HCT116 (cell line): ENCODE measurements around the gene TAOK3. TPM values are rescaled to one million over a fixed set of nuclear protein-coding genes. Genes with fewer than 3 reads are reported as not detected.

ENCODE experiments used
- ATAC-seq: fragments of 200-7000 bp; cut with Tn5 transposase; 2 replicates; pipeline ENCODE4 v1.9.1; 2020; ENCODE audit warnings: mild to moderate bottlenecking, moderate library complexity
- BruUV-seq: library from RNA; stranded (reverse); fragments of 400-500 nt; replicated peaks from 2 replicates; lab custom pipeline; 2021; lab: Mats Ljungman, UMichigan
- CTCF ChIA-PET: fragments of 300-600 bp; sonication (Branson Sonifier 250); formaldehyde crosslinking; loops from one replicate; lab custom pipeline; 2021; ENCODE audit warnings: antibody characterized with exemption; lab: Charles Lee
- POLR2A ChIA-PET: fragments of 300-600, 350-600 bp; sonication (Branson Sonifier 250); formaldehyde crosslinking; loops from one replicate; lab custom pipeline; 2021; ENCODE audit warnings: antibody characterized with exemption; lab: Charles Lee
- RAD21 ChIA-PET, 2 experiments: fragments of 300-600 bp; sonication (Branson Sonifier 250); formaldehyde crosslinking; loops; one replicate each; lab custom pipeline; 2023; ENCODE audit warnings: low total read pairs in 2 of 2; ENCODE audit not compliant: uncharacterized antibody in 2 of 2, unreplicated experiment in 2 of 2, low non-redundant PET in 1 of 2; lab: Charles Lee
- DNase-seq: peaks from one replicate; pipeline ENCODE4 v3.0.0-alpha.2; 2010; ENCODE audit warnings: low read depth, low spot score
- H2AFZ ChIP-seq: fragments of 200-600 bp; shearing (Covaris generic), sonication (generic); 2 replicates; pipeline ENCODE4 v1.6.1; 2017; ENCODE audit warnings: low read depth, mixed run types, mixed read lengths, antibody characterized with exemption, low read length; ENCODE audit not compliant: poor library complexity, severe bottlenecking
- H3K27ac ChIP-seq: 2 replicates; pipeline ENCODE4 v1.5.1; 2012; ENCODE audit warnings: low read depth, low read length
- H3K27me3 ChIP-seq: fragments of 200-600 bp; sonication (generic); 2 replicates; pipeline ENCODE4 v1.6.1; 2016; ENCODE audit warnings: mixed run types, low read length, mixed read lengths; ENCODE audit not compliant: insufficient read depth
- H3K36me3 ChIP-seq, 2 experiments: fragments of 200-500 bp in 1 of 2; fragments of 200-600 bp in 1 of 2; sonication (Bioruptor generic) in 1 of 2; sonication (generic) in 1 of 2; 2 replicates each; pipeline versions ENCODE4 v1.5.1 to v1.6.1; 2014 to 2016; ENCODE audit warnings: low read length in 2 of 2, inconsistent platforms in 1 of 2, mixed read lengths in 1 of 2, mixed run types in 1 of 2; ENCODE audit not compliant: insufficient read depth in 2 of 2, control insufficient read depth in 1 of 2
- H3K4me1 ChIP-seq, 2 experiments: fragments of 200-600 bp in 1 of 2; sonication (generic) in 1 of 2; 2 replicates each; pipeline versions ENCODE4 v1.5.1 to v1.6.1; 2012 to 2017; ENCODE audit warnings: low read length in 2 of 2, inconsistent platforms in 1 of 2, mild to moderate bottlenecking in 1 of 2, mixed read lengths in 1 of 2, mixed run types in 1 of 2, moderate library complexity in 1 of 2; ENCODE audit not compliant: insufficient read depth in 2 of 2, control insufficient read depth in 1 of 2
- H3K4me2 ChIP-seq: fragments of 200-600 bp; sonication (generic); 2 replicates; pipeline ENCODE4 v1.6.1; 2017; ENCODE audit warnings: mixed run types, low read length, mixed read lengths
- H3K4me3 ChIP-seq, 2 experiments: fragments of 200-600 bp in 1 of 2; sonication (generic) in 1 of 2; replicated peaks in 1 of 2; 2 replicates each; pipeline ENCODE4 v1.5.1; 2011 to 2016; ENCODE audit warnings: low read length in 2 of 2, control low read depth in 1 of 2, low read depth in 1 of 2, mild to moderate bottlenecking in 1 of 2, mixed read lengths in 1 of 2, mixed run types in 1 of 2
- H3K79me2 ChIP-seq: fragments of 200-600 bp; sonication (generic); 2 replicates; pipeline ENCODE4 v1.6.1; 2017; ENCODE audit warnings: mild to moderate bottlenecking, mixed run types, low read length, moderate library complexity, mixed read lengths; ENCODE audit not compliant: insufficient read depth
- H3K9ac ChIP-seq: fragments of 200-600 bp; sonication (generic); 2 replicates; pipeline ENCODE4 v1.6.1; 2016; ENCODE audit warnings: low read length, mixed read lengths
- H3K9me2 ChIP-seq: fragments of 200-600 bp; sonication (generic), shearing (Covaris generic); 2 replicates; pipeline ENCODE4 v1.6.1; 2017; ENCODE audit warnings: mixed run types, mild to moderate bottlenecking, moderate library complexity; ENCODE audit not compliant: insufficient read depth
- H3K9me3 ChIP-seq, 2 experiments: fragments of 200-500 bp in 1 of 2; fragments of 200-600 bp in 1 of 2; sonication (Bioruptor generic) in 1 of 2; sonication (generic) in 1 of 2; 2 replicates each; pipeline ENCODE4 v1.6.1; 2014 to 2017; ENCODE audit warnings: low read length in 2 of 2, mixed read lengths in 2 of 2, inconsistent platforms in 1 of 2, low read depth in 1 of 2, mild to moderate bottlenecking in 1 of 2, mixed run types in 1 of 2, moderate library complexity in 1 of 2; ENCODE audit not compliant: control insufficient read depth in 1 of 2, insufficient read depth in 1 of 2
- H4K20me1 ChIP-seq: fragments of 200-600 bp; sonication (generic), shearing (Covaris generic); 2 replicates; pipeline ENCODE4 v1.6.1; 2017; ENCODE audit warnings: mixed run types, mild to moderate bottlenecking, moderate library complexity; ENCODE audit not compliant: insufficient read depth
- CBX3 ChIP-seq: IDR thresholded peaks from 2 replicates; pipeline ENCODE4 v1.6.1; 2012; ENCODE audit warnings: low read depth
- CEBPB ChIP-seq: IDR thresholded peaks from 2 replicates; pipeline ENCODE4 v1.6.1; 2012; ENCODE audit warnings: low read depth
- EGR1 ChIP-seq: IDR thresholded peaks from 2 replicates; pipeline ENCODE4 v1.6.1; 2012; ENCODE audit warnings: low read depth
- EZH2 ChIP-seq: fragments of 200-600 bp; sonication (generic); IDR thresholded peaks from 2 replicates; pipeline ENCODE4 v1.6.1; 2017; ENCODE audit warnings: antibody characterized with exemption, mixed run types
- EZH2phosphoT487 ChIP-seq: fragments of 200-600 bp; IDR thresholded peaks from 2 replicates; pipeline ENCODE4 v1.6.1; 2018; ENCODE audit warnings: antibody characterized with exemption, borderline replicate concordance
- FOSL1 ChIP-seq: IDR thresholded peaks from 2 replicates; pipeline ENCODE4 v1.6.1; 2012; ENCODE audit warnings: low read depth
- JUND ChIP-seq: IDR thresholded peaks from 2 replicates; pipeline ENCODE4 v1.6.1; 2012
- POLR2A ChIP-seq: IDR thresholded peaks from 2 replicates; pipeline ENCODE4 v1.7.0; 2011; ENCODE audit warnings: borderline replicate concordance; ENCODE audit not compliant: insufficient read depth, insufficient read length; ENCODE audit errors: extremely low read depth
- POLR2AphosphoS5 ChIP-seq: IDR thresholded peaks from 2 replicates; pipeline ENCODE4 v1.6.1; 2011; ENCODE audit warnings: mild to moderate bottlenecking, low read depth, low read length, moderate library complexity
- RAD21 ChIP-seq: IDR thresholded peaks from 2 replicates; pipeline ENCODE4 v1.6.1; 2012; ENCODE audit warnings: low read depth, mild to moderate bottlenecking
- SIN3A ChIP-seq: IDR thresholded peaks from 2 replicates; pipeline ENCODE4 v1.6.1; 2012; ENCODE audit warnings: low read depth
- SP1 ChIP-seq: IDR thresholded peaks from 2 replicates; pipeline ENCODE4 v1.6.1; 2012; ENCODE audit warnings: low read depth
- SRF ChIP-seq: IDR thresholded peaks from 2 replicates; pipeline ENCODE4 v1.6.1; 2012; ENCODE audit warnings: low read depth
- ZFX ChIP-seq: fragments of 450-650 bp; IDR thresholded peaks from 2 replicates; pipeline ENCODE4 v1.6.1; 2017
- intact Hi-C: fragments of 100-400 bp; cut with micrococcal nuclease; formaldehyde crosslinking; loops from 2 replicates; pipeline ENCODE4 v1.10.0; 2022
- total RNA-seq: library from RNA; stranded (reverse); gene quantifications from one replicate; pipeline ENCODE4 v1.2.1, GENCODE V29; 2021; ENCODE audit not compliant: unreplicated experiment
- TF ChIP-seq, protein P1 (sequence below): IDR thresholded peaks from 2 replicates; pipeline ENCODE4 v1.6.1; 2012
- TF ChIP-seq, protein P2 (sequence below): IDR thresholded peaks from 2 replicates; pipeline ENCODE4 v1.6.1; 2011; ENCODE audit warnings: mild to moderate bottlenecking, low read length, moderate library complexity; ENCODE audit not compliant: insufficient replicate concordance; ENCODE audit errors: extremely low read depth

Gene TAOK3
- total RNA-seq, 1 experiment from 2014 or later, result 10.5 TPM

DNA sequence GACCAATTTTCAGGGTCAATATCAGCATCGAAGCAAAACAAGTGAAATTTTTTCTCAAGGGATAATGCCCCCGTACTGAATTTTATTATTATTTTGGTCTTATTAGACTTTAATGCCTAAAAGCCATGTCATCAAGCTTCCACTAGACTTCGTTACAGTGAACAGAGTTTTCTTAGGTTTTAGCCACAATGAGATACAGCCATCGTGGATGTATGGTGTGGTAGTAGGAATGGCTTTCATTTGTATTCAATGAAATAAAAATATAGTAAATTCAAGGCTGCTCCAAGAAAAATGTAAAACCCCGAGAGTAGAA lies 11.7 kb downstream of the TAOK3 start:
- BruUV-seq, result no TSS peak
- CTCF ChIA-PET, result no interaction called here
- peaks cover 22 to 30% of the 10 kb centered on the region in 2 experiments for H3K4me1 ChIP-seq
- H3K27me3 ChIP-seq, result no peaks in the 10 kb centered on the region
- no peak for TF ChIP-seq POLR2A
- no peak for TF ChIP-seq SP1
- no peak; the same call in 1 of the 2 replicates for TF ChIP-seq FOSL1
- TF ChIP-seq ZFX, result no peak
- TF ChIP-seq EZH2phosphoT487, result no peak
- TF ChIP-seq EZH2, result no peak
- TF ChIP-seq JUND, result no peak
- TF ChIP-seq RAD21, result no peak
- TF ChIP-seq, protein P1, sequence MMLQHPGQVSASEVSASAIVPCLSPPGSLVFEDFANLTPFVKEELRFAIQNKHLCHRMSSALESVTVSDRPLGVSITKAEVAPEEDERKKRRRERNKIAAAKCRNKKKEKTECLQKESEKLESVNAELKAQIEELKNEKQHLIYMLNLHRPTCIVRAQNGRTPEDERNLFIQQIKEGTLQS, result no peak
- TF ChIP-seq, protein P2, sequence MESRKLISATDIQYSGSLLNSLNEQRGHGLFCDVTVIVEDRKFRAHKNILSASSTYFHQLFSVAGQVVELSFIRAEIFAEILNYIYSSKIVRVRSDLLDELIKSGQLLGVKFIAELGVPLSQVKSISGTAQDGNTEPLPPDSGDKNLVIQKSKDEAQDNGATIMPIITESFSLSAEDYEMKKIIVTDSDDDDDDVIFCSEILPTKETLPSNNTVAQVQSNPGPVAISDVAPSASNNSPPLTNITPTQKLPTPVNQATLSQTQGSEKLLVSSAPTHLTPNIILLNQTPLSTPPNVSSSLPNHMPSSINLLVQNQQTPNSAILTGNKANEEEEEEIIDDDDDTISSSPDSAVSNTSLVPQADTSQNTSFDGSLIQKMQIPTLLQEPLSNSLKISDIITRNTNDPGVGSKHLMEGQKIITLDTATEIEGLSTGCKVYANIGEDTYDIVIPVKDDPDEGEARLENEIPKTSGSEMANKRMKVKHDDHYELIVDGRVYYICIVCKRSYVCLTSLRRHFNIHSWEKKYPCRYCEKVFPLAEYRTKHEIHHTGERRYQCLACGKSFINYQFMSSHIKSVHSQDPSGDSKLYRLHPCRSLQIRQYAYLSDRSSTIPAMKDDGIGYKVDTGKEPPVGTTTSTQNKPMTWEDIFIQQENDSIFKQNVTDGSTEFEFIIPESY, result no peak
- TF ChIP-seq CEBPB, result no peak
- no peak for TF ChIP-seq EGR1
- no peak for TF ChIP-seq CBX3
- TF ChIP-seq SIN3A, result no peak
- no peak for TF ChIP-seq POLR2AphosphoS5
- TF ChIP-seq SRF, result no peak
- H3K36me3 ChIP-seq, result no peaks in the 10 kb centered on the region
- H3K79me2 ChIP-seq, result no peaks in the 10 kb centered on the region
- H3K27ac ChIP-seq, result peak overlapping the region; percentile 27; the same call in 1 of the 2 replicates
- H3K9me2 ChIP-seq, result no peaks in the 10 kb centered on the region
- no peak for ATAC-seq
- H3K9me3 ChIP-seq, result no peaks in the 10 kb centered on the region
- POLR2A ChIA-PET, result no interaction called here
- H2AFZ ChIP-seq, result peak overlapping the region; percentile 0
- H3K4me2 ChIP-seq, result peak overlapping the region; percentile 49
- RAD21 ChIA-PET, result no interaction called here
- intact Hi-C loops, result no loop called here
- no peak for DNase-seq
- H3K4me3 ChIP-seq, result no peak overlapping the region
- H3K9ac ChIP-seq, result peak overlapping the region; percentile 12; the same call in 1 of the 2 replicates
- H4K20me1 ChIP-seq, result no peaks in the 10 kb centered on the region
